SH-SY5Y (cell line): ENCODE results near the gene SLC37A3.

Experiments used
- GATA2 ChIP-seq: IDR thresholded peaks from 2 replicates; pipeline ENCODE4 v1.6.1; 2011; ENCODE audit warnings: mild to moderate bottlenecking, low read depth, low read length
- GATA3 ChIP-seq: IDR thresholded peaks from 2 replicates; pipeline ENCODE4 v1.6.1; 2011; ENCODE audit warnings: low read depth, mild to moderate bottlenecking, low read length, moderate library complexity

SLC37A3 gene

DNA sequence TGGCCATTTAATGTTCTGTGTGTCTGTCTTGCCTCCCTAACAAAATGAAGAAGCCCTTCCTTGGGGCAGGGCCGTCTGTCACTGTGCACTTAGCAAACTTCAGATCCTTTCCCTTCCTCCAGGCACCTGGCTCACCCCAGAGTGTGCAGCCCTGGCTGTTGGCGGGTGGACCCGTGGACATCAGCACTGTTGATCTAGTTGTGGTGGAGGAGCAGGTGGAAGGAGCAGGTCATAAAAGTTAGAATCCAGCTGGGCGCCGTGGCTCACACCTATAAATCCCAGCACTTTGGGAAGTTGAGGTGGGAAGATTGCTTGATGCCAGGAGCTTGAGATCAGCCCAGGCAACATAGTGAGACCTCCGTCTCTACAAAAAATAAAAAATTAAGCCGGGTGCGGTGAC is 18.2 kb upstream of the SLC37A3 start:
- no peak for TF ChIP-seq GATA3

DNA sequence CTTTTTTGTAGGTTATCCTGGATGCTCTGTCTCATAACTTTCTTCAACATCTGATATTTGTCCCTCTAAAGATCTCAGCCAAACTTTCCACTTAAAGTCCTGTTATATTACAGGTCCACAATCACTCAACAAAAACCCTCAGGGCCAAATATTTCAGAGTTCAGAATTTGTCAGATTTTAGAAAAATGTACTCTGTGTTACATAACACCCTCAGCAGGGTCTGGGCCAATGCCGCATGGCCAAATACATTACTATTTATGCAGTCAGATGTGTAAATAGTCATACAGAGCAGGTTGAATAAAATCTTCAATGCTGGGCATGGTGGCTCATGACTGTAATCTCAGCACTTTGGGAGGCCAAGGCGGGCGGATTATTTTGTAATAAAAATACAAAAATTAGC is 17.0 kb upstream of the SLC37A3 start:
- no peak for TF ChIP-seq GATA2
- TF ChIP-seq GATA3, result no peak

DNA sequence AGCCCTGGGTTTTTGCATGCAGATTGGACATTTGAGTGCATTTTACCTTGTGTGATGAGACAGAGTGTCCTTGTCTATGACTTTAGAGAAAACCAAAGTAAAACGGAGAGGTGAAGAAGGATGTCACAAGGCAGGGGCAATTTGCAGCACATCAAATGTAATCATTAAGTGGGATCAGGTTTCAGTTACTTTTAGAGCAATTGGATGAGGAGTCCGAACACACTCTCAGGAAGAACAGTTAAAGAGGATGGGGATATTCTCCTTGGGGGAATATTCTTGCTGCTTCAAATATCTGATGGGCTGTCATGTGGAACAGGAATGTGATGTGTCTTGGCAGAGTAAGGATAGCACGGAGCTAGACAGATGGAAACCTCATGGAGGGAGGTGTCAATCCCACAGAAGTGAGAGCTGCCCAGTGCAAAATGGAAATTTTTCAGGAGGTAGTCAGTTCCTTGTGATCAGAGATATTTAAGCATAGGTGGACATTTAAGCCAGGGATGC is 6.3 kb upstream of the SLC37A3 start:
- TF ChIP-seq GATA3 (no peak), GATA2 (no peak)

DNA sequence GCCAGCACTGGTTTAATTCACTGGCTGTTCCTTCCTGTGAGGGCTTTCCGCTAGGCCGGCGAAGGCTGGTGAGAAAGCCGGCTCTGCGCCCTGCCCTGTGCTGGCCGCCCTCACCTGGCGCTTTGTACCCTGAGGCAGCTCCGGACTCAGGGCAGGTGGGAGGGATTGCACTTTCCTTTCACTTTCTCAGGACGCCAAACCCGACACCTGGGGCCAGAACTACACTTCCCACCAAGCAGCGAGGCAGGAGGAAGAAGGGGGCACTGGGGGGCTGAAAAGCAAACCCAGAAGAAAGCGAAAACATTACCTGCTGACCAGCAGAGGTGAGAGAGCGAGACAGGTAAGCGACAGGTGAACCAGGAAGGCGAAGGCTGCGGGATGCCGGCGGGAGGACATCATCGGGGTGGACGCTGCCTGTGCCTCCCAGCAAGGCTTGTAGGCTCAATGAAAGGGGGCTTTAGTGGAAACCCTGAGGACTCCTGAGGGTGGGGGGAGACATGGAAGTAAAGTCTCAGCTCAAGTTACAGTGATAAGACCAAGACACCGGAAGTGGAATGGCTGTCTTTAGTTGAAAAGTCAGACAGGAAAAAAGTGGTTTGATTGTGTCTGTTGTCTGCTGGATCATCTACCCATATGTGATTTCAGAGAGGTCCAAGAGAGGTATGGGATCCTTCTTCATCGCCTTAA is 5.7 kb upstream of the SLC37A3 start, which contains the start of gene RAB19:
TSS of gene RAB19 (plus strand) at position 181 of the 687 bp plus-strand sequence. CDS start 3,589 bp downstream, outside the sequence.
- TF ChIP-seq GATA2 (no peak), GATA3 (no peak)

DNA sequence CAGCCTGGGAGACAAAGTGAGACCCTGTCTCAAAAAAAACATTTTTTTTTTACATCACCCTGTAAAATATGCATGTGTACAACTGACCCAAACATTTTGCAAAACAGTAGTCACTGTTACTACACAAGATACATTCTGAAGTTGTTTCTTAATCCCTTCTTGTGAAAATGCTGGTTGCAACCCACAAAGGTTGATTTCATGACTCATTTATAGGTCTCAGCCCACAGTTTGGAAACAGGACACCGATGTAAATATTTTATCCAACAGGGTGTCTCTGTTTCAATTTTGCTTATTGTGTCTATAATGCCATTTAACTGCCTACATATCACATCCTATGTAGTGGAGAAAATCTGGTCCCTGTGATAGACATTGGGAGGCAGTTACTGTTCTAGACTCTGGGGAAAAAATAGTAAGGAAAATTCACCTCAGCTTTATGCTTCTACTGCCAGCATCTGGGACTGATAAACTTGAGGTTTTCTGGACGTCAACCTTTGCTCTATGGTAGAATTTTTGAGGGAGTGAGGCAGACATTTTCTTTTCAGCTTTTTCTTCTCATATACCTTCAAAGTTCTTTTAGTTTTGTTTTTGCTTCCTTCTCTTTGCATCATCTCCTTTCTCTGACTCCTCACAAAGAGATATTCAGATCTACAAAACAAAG is 4.0 kb upstream of the SLC37A3 start:
- TF ChIP-seq GATA2 (no peak), GATA3 (no peak)

DNA sequence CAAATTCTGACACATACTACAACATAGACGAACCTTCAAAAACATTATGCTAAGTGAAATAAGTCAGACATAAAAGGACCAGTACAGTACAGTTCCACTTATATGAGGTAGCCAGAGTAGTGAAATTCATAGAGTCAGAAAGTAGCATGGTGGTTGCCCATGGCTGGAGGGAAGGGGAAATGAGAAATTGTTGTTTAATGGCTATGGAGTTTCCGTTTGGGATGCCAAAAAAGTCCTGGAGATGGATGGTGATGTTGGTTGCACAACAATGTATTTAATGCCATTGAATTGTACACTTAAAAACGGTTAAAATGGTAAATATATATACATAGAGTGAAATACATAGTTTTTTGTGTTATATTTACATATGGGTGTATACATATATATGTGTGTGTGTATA is 2.1 kb upstream of the SLC37A3 start:
- no peak for TF ChIP-seq GATA2
- TF ChIP-seq GATA3, result no peak

DNA sequence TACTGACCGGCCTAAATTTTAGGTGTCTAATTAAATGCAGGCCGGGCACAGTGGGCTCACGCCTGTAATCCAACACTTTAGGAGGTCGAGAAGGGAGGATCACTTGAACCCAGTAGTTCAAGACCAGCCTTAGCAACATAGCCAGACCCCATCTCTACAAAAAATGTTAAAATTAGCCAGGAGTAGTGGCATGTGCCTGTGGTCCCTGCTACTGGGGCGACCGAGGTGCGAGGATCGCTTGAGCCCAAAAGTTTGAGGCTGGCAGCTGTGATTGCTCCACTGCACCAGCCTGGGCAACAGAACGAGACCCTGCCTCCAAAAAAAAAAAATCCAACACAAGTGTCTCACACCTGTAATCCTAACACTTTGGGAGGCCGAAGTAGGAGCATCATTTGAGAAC is 491 bp upstream of the SLC37A3 start:
- no peak for TF ChIP-seq GATA3
- no peak for TF ChIP-seq GATA2

DNA sequence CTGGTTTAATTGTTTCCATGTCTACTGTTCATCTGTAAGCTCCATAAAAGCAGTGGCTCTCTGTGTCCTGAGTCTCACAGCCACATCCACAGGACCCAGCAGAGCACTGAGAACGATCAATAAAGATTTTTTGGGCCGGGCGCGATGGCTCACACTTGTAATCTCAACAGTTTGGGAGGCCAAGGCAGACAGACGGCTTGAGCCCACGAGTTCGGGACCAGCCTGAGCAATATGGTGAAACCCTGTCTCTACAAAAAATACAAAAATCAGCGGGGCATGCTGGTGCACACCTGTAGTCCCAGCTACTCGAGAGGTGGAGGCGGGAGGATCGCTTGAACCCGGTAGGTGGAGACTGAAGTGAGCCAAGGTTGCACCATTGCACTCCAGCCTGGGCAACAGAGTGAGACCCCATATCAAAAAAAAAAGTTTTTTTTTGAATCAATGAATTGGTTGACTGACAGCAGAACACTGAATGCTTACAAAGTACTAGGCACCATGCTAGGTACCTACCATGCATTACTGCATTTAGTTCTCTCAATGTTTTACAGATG is 4.5 kb downstream of the SLC37A3 start:
- no peak for TF ChIP-seq GATA3
- no peak for TF ChIP-seq GATA2

DNA sequence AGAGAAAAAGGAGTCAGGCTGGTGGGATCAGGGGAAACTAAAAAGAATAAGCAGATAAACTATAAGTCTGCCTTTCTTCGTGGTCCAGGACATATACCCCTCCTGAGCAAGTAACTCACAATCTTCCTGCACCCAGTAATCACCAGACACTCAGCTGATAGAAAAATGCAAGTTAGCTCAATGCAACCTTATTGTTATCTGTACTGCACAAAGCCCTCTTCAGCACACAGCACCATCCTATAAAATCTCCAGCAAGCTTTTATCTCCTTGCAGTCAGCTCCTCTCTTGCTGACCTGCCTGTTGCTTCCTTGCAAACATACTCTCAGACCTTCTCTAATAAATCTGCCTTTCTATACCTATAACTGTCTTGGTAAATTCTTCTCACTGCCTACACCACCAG is 6.7 kb downstream of the SLC37A3 start:
- no peak for TF ChIP-seq GATA3
- no peak for TF ChIP-seq GATA2

DNA sequence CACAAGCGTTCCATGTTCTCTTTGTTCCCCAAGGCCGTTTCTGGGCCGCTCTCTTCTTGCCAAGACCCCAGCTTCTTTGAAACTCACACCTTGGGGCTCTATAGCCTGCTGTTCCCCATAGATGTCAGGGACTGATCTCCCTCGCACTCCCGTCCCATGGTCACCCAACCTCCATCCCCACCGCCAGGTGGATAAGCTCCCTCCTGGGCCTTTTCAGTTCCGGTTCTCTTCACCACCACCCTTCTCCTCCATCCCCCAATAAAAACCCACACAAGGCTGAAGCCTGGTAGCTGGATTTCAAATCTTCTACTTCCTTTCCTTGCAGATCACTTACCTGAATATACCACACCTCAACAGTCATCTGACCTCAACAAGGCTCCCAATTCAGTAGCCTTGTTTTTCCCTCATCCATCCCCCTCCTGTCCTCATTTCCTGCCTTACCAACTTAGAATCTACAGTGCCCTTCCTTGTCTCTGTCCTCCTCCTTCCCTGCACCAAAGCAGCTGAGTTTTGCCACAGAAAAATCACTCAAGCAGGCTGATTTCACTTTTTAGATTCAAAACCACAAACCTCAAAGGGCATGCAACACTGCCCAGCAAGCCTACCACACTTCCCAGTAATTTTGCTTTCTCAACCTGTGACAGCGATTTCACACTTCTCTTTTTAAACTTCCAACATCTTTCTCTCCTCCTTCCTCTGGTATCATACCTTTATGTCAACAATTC is 7.7 kb downstream of the SLC37A3 start:
- TF ChIP-seq GATA3 (no peak), GATA2 (no peak)

DNA sequence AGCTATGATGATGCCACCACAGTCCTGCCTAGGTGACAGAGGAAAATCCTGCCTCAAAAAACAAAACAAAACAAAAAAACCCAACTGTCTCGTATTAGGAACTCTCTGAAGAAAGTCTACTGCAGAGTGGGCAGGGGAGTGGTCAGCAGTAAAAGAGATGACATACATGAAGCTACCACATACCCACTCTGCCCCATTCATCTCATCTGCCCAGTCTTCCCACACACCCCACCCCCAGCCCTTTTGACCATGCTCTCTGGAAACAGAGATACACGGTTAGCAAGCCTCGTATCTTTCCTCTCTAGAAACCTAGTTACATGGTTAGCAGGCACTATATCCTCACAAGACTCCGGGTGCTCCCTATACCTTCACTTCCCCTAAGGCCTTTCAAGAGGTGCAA is 8.3 kb downstream of the SLC37A3 start:
- TF ChIP-seq GATA2 (no peak), GATA3 (no peak)

DNA sequence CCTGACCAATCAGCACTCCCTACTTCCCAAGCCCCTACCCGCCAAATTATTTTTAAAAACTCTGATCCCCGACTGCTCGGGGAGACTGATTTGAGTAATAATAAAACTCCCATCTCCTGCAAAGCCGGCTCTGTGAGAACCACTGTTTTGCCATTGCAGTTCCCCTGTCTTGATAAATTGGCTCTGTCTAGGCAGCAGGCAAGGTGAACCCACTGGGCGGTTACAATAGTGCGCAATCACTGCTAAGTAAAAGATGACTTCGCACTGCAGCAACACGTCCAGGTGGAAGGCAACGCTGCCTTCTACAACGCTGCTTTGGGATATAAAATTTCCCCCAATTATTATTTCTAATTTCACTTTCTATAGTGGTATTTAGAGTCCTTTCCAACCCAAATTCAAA is 8.9 kb downstream of the SLC37A3 start:
- no peak for TF ChIP-seq GATA2
- no peak for TF ChIP-seq GATA3

DNA sequence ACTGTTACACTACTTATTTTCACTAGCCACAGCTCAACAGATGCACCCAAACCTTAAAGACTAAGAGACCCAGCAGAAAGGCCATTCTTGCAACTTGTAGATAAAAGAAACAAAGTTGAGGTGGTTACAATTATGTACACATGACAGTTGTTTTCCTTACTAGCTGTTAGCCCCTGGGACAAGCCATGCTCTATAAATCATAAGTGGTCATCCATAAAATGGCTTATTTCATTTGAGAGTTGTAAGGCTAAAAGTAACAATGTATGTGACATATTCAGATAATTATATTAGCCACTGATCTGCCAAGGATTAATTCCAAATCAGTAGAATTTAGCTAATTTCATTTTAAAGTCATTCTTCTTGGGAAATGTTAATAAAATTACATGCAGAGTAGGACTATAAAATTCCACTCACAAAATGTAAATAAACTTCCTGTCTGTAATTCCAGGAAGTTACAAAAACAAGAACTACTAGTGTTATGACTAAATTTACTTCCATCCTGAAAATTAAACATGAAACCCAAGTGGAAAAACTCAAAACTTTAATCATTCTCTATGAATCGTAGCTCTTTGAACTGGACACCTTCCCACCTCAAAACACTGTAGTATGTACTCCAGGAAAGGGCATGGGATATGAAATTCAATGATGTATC is 13.3 kb downstream of the SLC37A3 start:
- no peak for TF ChIP-seq GATA3
- no peak for TF ChIP-seq GATA2
